GM23248 (cell line): ENCODE measurements around the gene MAK. TPM values are rescaled to one million over a fixed set of nuclear protein-coding genes. Genes with fewer than 3 reads are reported as not detected.

Experiments
- DNase-seq: peaks from one replicate; pipeline ENCODE4 v3.0.0-alpha.2; 2015
- H2AFZ ChIP-seq: fragments of 200-600 bp; sonication (generic); 2 replicates; pipeline ENCODE4 v1.6.1; 2016; ENCODE audit warnings: antibody characterized with exemption
- H3F3A ChIP-seq: fragments of 200-600 bp; sonication (generic); 2 replicates; pipeline ENCODE4 v1.6.1; 2016; ENCODE audit warnings: mild to moderate bottlenecking, antibody characterized with exemption, mixed run types; ENCODE audit not compliant: insufficient read depth
- H3K27ac ChIP-seq: fragments of 200-600 bp; sonication (generic); 2 replicates; pipeline ENCODE4 v1.5.1; 2016; ENCODE audit warnings: mild to moderate bottlenecking
- H3K27me3 ChIP-seq: fragments of 200-600 bp; sonication (generic); replicated peaks from 2 replicates; pipeline ENCODE4 v1.6.1; 2016; ENCODE audit warnings: mild to moderate bottlenecking; ENCODE audit not compliant: insufficient read depth
- H3K36me3 ChIP-seq: fragments of 200-600 bp; sonication (generic); 2 replicates; pipeline ENCODE4 v1.6.1; 2016; ENCODE audit warnings: low read depth, mild to moderate bottlenecking
- H3K4me1 ChIP-seq: fragments of 200-600 bp; sonication (generic); 2 replicates; pipeline ENCODE4 v1.6.1; 2016; ENCODE audit warnings: mild to moderate bottlenecking; ENCODE audit not compliant: insufficient read depth
- H3K4me2 ChIP-seq: fragments of 200-600 bp; sonication (generic); one replicate; pipeline ENCODE4 v1.6.1; 2016; ENCODE audit warnings: mild to moderate bottlenecking; ENCODE audit not compliant: unreplicated experiment
- H3K4me3 ChIP-seq: fragments of 200-600 bp; sonication (generic); 2 replicates; pipeline ENCODE4 v1.5.1; 2016; ENCODE audit warnings: mild to moderate bottlenecking
- H3K79me2 ChIP-seq: fragments of 200-600 bp; sonication (generic); 2 replicates; pipeline ENCODE4 v1.6.1; 2016; ENCODE audit warnings: mild to moderate bottlenecking; ENCODE audit not compliant: insufficient read depth
- H3K9ac ChIP-seq: fragments of 200-600 bp; sonication (generic); 2 replicates; pipeline ENCODE4 v1.6.1; 2016; ENCODE audit warnings: mild to moderate bottlenecking
- H3K9me2 ChIP-seq: fragments of 200-600 bp; sonication (generic); 2 replicates; pipeline ENCODE4 v1.6.1; 2016; ENCODE audit warnings: mixed run types, mild to moderate bottlenecking, moderate library complexity; ENCODE audit not compliant: insufficient read depth
- H3K9me3 ChIP-seq: fragments of 200-600 bp; sonication (generic); one replicate; pipeline ENCODE4 v1.6.1; 2017; ENCODE audit warnings: low read depth
- H4K20me1 ChIP-seq: fragments of 200-600 bp; sonication (generic); 2 replicates; pipeline ENCODE4 v1.6.0; 2016; ENCODE audit not compliant: insufficient read depth
- EZH2 ChIP-seq: fragments of 200-600 bp; sonication (generic); IDR thresholded peaks from 2 replicates; pipeline ENCODE4 v1.6.1; 2018; ENCODE audit warnings: antibody characterized with exemption, mild to moderate bottlenecking; ENCODE audit not compliant: insufficient read depth, poor library complexity, severe bottlenecking
- EZH2phosphoT487 ChIP-seq: fragments of 200-600 bp; sonication (generic); IDR thresholded peaks from 2 replicates; pipeline ENCODE4 v1.6.1; 2018; ENCODE audit warnings: antibody characterized with exemption, moderate library complexity, mild to moderate bottlenecking, low read depth; ENCODE audit not compliant: insufficient read depth
- WGBS, 2 experiments: methylation state at CpG; one replicate each; pipeline ENCODE4 v1.1.6; 2015 to 2017; ENCODE audit warnings: low lambda C conversion rate in 2 of 2, low coverage in 1 of 2; ENCODE audit errors: missing lambda C conversion rate in 2 of 2; 5-methylcytosine and 5-hydroxymethylcytosine counted together
- in situ Hi-C: fragments of 300-500 bp; cut with MboI; formaldehyde crosslinking; loops from 2 replicates; pipeline ENCODE4 v1.15.0; 2020
- polyA plus RNA-seq: library from polyadenylated mRNA; unstranded; fragments of >200 nt; fragmentation: Nextera tagmentation; extraction: Ambion mirVana; gene quantifications from 2 replicates; pipeline ENCODE4 v1.2.1, GENCODE V29; 2016
- total RNA-seq: library from RNA; depleted of rRNA; stranded (reverse); fragments of >200 nt; shearing (Covaris generic); gene quantifications from 2 replicates; pipeline ENCODE4 v1.2.3, GENCODE V29; 2014

The MAK gene
- total and polyA plus RNA-seq, 2 experiments from 2014 or later: 0.14 TPM; not detected in 1

GRCh38 chr6:10793035-10793434 lies 45.3 kb downstream of the MAK start:
- H3K9ac ChIP-seq: no peak overlapping the region
- H3K9me3 ChIP-seq: no peaks in the 10 kb centered on the region
- H3K4me1 ChIP-seq: no peaks in the 10 kb centered on the region
- DNase-seq: no peak
- H3K4me3 ChIP-seq: no peak overlapping the region
- no peak for TF ChIP-seq EZH2phosphoT487
- no peak for TF ChIP-seq EZH2
- no peaks in the 10 kb centered on the region; the same call in 1 of the 2 replicates for H3K36me3 ChIP-seq
- no peaks in the 10 kb centered on the region for H3F3A ChIP-seq
- no peak overlapping the region for H3K27ac ChIP-seq
- in situ Hi-C loops: loop anchor here (10.0 kb wide), 1 partner anchor 318 kb away; no protein-coding TSS in a partner anchor
- H4K20me1 ChIP-seq: no peaks in the 10 kb centered on the region
- no peak overlapping the region for H2AFZ ChIP-seq
- no peaks in the 10 kb centered on the region for H3K9me2 ChIP-seq
- 75 to 77% methylated on average over 3 of the region's 3 CpGs for WGBS, 2 experiments
- no peak overlapping the region for H3K4me2 ChIP-seq
- no peaks in the 10 kb centered on the region for H3K79me2 ChIP-seq
- no peaks in the 10 kb centered on the region for H3K27me3 ChIP-seq

- H3K79me2 ChIP-seq: no peaks in the 10 kb centered on the region
Measured at GRCh38 chr6:10792101-10792500, 46.2 kb downstream of the MAK start.

GRCh38 chr6:10791673-10792072 lies 46.7 kb downstream of the MAK start:
- DNase-seq: no peak
- WGBS, 2 experiments: 84 to 90% methylated on average over 5 of the region's 5 CpGs
- no peak for TF ChIP-seq EZH2
- TF ChIP-seq EZH2phosphoT487: no peak
- in situ Hi-C loops: loop anchor here (10.0 kb wide), 1 partner anchor 317 kb away; no protein-coding TSS in a partner anchor
- no peaks in the 10 kb centered on the region for H3F3A ChIP-seq
- H3K4me1 ChIP-seq: no peaks in the 10 kb centered on the region
- no peaks in the 10 kb centered on the region for H3K27me3 ChIP-seq
- no peak overlapping the region for H3K4me2 ChIP-seq
- no peak overlapping the region for H3K4me3 ChIP-seq
- no peak overlapping the region for H3K27ac ChIP-seq
- no peak overlapping the region for H2AFZ ChIP-seq
- no peak overlapping the region for H3K9ac ChIP-seq
- no peaks in the 10 kb centered on the region; the same call in 1 of the 2 replicates for H3K36me3 ChIP-seq
- no peaks in the 10 kb centered on the region for H3K9me2 ChIP-seq
- no peaks in the 10 kb centered on the region for H4K20me1 ChIP-seq
- H3K9me3 ChIP-seq: no peaks in the 10 kb centered on the region
- H3K79me2 ChIP-seq: no peaks in the 10 kb centered on the region

More at GRCh38 chr6:10792101-10792500, 46.2 kb downstream of the MAK start:
- no peak overlapping the region for H3K4me2 ChIP-seq
- in situ Hi-C loops: loop anchor here (10.0 kb wide), 1 partner anchor 317 kb away; no protein-coding TSS in a partner anchor
- no peaks in the 10 kb centered on the region for H3K4me1 ChIP-seq
- H3K36me3 ChIP-seq: no peaks in the 10 kb centered on the region; the same call in 1 of the 2 replicates
- no peaks in the 10 kb centered on the region for H3F3A ChIP-seq
- H4K20me1 ChIP-seq: no peaks in the 10 kb centered on the region
- no peak overlapping the region for H3K4me3 ChIP-seq
- no peak overlapping the region for H3K9ac ChIP-seq
- no peaks in the 10 kb centered on the region for H3K9me2 ChIP-seq
- no peaks in the 10 kb centered on the region for H3K9me3 ChIP-seq
- WGBS, 2 experiments: 86% methylated on average over 5 of the region's 5 CpGs
- H2AFZ ChIP-seq: no peak overlapping the region
- no peak for TF ChIP-seq EZH2phosphoT487
- TF ChIP-seq EZH2: no peak
- no peaks in the 10 kb centered on the region for H3K27me3 ChIP-seq
- DNase-seq: no peak
- no peak overlapping the region for H3K27ac ChIP-seq

DNA sequence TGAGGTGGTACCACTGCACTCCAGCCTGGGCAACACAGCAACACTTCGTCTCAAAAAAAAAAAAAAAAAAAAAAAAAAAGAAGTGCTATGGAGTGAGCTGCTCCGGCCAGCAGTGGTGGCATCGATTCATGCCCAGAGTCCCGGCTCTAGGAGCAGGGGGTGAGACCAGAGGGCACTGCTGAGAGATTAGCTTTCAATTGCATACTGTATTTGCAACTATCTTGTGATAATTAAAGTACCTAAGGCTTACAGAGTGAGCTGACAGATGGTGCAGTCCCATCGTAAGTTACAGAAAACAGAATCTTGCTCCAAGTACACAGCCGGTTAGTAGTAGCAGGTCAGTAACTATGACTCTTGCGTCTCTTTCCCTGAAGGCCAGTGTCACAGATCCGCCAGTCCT lies 59.3 kb downstream of the MAK start:
- Histone ChIP-seq H3K27me3 (no peaks in the 10 kb centered on the region), H3K4me3 (no peak overlapping the region), H3K27ac (no peak overlapping the region), H3K9me2 (no peaks in the 10 kb centered on the region), H3F3A (no peaks in the 10 kb centered on the region), H3K36me3 (no peaks in the 10 kb centered on the region), H3K9ac (no peak overlapping the region), H3K4me2 (no peak overlapping the region), H3K79me2 (no peaks in the 10 kb centered on the region), H2AFZ (no peak overlapping the region), H3K4me1 (no peaks in the 10 kb centered on the region), H3K9me3 (no peaks in the 10 kb centered on the region), H4K20me1 (no peaks in the 10 kb centered on the region)
- DNase-seq: no peak
- in situ Hi-C loops: no loop called here
- WGBS, 2 experiments: 91 to 95% methylated on average over 7 to 8 of the region's 8 CpGs
- TF ChIP-seq EZH2 (no peak), EZH2phosphoT487 (no peak)
